ENCODE measurements around the gene CAMTA1. TPM values are rescaled to one million over a fixed set of nuclear protein-coding genes. Genes with fewer than 3 reads are reported as not detected.

Gene CAMTA1
- polyA plus RNA-seq, 1 donor (not counting 4 experiments of a cell fraction or from before 2014, with no cell fraction given): 51.4 TPM

DNA sequence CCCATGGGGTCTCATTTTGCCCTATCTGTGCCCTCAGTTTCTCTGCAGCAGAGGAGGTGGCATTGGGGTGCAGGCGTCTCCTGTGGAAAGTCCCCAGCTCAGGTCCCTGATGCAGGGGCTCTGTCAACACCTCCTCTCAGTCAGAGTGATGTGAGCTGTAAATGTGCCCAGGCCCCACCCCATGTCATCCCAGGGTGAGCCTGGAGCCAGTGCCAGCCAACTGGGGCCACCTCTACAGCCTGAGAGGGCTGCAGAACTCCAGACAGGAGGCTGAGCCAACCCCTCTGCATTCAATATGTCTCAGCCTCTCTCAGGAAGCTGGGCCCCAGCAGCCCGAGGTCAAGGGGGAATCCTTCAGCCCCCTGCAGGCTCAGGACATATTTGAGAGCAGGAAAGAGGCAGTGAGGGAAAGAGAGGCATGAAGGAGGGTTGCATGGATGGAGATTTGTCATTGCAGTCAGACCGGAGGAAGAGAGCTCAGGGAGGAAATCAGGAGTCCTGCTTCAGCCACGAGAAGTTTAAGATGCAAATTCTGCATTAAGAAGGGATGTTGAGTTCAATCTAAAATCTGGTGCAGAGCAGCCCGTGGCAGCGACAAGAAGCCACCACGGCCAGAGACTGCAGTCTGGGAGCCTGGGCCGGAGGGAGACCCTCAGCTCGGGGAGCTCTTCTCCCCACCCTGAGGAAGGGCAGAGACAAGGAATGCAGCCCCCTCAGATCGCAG, 697.7 kb downstream of the CAMTA1 start:
- TF ChIP-seq, protein P1, sequence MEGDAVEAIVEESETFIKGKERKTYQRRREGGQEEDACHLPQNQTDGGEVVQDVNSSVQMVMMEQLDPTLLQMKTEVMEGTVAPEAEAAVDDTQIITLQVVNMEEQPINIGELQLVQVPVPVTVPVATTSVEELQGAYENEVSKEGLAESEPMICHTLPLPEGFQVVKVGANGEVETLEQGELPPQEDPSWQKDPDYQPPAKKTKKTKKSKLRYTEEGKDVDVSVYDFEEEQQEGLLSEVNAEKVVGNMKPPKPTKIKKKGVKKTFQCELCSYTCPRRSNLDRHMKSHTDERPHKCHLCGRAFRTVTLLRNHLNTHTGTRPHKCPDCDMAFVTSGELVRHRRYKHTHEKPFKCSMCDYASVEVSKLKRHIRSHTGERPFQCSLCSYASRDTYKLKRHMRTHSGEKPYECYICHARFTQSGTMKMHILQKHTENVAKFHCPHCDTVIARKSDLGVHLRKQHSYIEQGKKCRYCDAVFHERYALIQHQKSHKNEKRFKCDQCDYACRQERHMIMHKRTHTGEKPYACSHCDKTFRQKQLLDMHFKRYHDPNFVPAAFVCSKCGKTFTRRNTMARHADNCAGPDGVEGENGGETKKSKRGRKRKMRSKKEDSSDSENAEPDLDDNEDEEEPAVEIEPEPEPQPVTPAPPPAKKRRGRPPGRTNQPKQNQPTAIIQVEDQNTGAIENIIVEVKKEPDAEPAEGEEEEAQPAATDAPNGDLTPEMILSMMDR (optimal IDR thresholded peaks at IDR 0.05 in 1 of 3, IDR thresholded peaks at IDR 0.05 in 1 of 3, conservative IDR thresholded peaks at IDR 0.05 in 1 of 3; ENCODE audit: extremely low read depth in 1 of 3, insufficient read depth in 2 of 3, low read length in 3 of 3): no peak
- TF ChIP-seq EZH2 (IDR thresholded peaks at IDR 0.05; ENCODE audit: low read length): no peak
- no peak overlapping the region for H2AFZ ChIP-seq (ENCODE audit: control insufficient read depth, low read length)
- no peak overlapping the region for H3K9ac ChIP-seq (ENCODE audit: control insufficient read depth, extremely low read depth, insufficient read depth, low read length)
- H3K79me2 ChIP-seq (ENCODE audit: control insufficient read depth, insufficient read depth, low read length): no peaks in the 10 kb centered on the region
- H3K27me3 ChIP-seq (ENCODE audit: control insufficient read depth, extremely low read depth, insufficient read depth, low read length): peaks cover 30% of the 10 kb centered on the region
- H3K36me3 ChIP-seq (ENCODE audit: control insufficient read depth in 2 of 2, extremely low read depth in 1 of 2, insufficient read depth in 2 of 2, low read length in 2 of 2): no peaks in the 10 kb centered on the region
- DNase-seq (ENCODE audit: low read depth, low spot score) (no peak), FAIRE-seq (no peak)
- no peak overlapping the region for H3K4me3 ChIP-seq (ENCODE audit: control insufficient read depth in 2 of 3, extremely low read depth in 1 of 3, insufficient read depth in 2 of 3, low read depth in 1 of 3, low read length in 3 of 3)
- dilution Hi-C loops (cut with MboI; ENCODE audit: extremely low pct_ligation_motif_present, low sequenced_read_pairs): no loop called here
- H3K9me1 ChIP-seq (ENCODE audit: control insufficient read depth, extremely low read depth, insufficient read depth, low read length): no peaks in the 10 kb centered on the region
- H4K20me1 ChIP-seq (ENCODE audit: control insufficient read depth, extremely low read depth, insufficient read depth, low read length): no peaks in the 10 kb centered on the region
- no peak overlapping the region for H3K4me2 ChIP-seq (ENCODE audit: control insufficient read depth, extremely low read depth, insufficient read depth, low read depth, low read length)
- no peaks in the 10 kb centered on the region for H3K4me1 ChIP-seq (ENCODE audit: control insufficient read depth, extremely low read depth, insufficient read depth, low read length)
- H3K9me3 ChIP-seq (ENCODE audit: control insufficient read depth, low read depth, low read length): no peaks in the 10 kb centered on the region
- no peak overlapping the region for H3K27ac ChIP-seq (ENCODE audit: control insufficient read depth, insufficient read depth, low read length)

DNA sequence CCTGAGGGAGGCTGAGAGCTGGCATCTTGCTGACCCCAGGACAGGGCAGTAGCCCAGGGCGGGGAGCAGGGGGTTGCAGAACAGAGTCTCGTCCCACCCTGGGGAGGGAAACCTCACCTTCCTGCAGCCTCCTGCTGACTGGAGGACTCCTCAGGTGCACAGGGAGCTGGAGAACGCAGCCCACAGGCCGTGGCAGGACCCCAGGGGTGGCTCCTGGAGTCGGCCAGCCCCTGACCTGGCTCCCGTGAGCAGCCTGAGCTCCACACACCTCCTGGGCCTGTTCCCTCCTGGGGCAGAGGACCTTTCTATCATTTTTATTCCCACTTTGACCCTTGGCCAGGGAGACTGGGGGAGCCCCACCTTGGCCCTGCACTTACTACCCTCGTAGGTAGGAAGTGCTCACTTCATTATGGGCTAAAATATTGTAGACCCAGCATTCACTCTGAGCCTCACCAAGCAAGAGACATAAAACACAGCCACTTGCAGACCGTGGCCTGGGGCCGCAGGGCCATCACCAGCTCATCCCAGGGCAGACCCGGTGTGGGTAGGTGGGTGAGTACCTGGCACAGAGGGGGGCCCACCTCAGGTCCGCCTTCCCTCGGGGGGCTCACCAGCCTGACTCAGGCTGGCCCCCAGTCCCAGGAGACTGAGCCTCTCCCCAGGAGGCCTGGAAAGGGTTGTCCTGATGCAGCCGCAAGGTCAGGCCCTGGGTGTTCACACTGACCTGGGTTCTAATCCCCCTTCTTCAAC, 698.6 kb downstream of the CAMTA1 start:
- no peak overlapping the region for H3K4me3 ChIP-seq (ENCODE audit: control insufficient read depth in 2 of 3, extremely low read depth in 1 of 3, insufficient read depth in 2 of 3, low read depth in 1 of 3, low read length in 3 of 3)
- no peak overlapping the region for H2AFZ ChIP-seq (ENCODE audit: control insufficient read depth, low read length)
- dilution Hi-C loops (cut with MboI; ENCODE audit: extremely low pct_ligation_motif_present, low sequenced_read_pairs): no loop called here
- DNase-seq (ENCODE audit: low read depth, low spot score) (no peak), FAIRE-seq (no peak)
- H3K36me3 ChIP-seq (ENCODE audit: control insufficient read depth in 2 of 2, extremely low read depth in 1 of 2, insufficient read depth in 2 of 2, low read length in 2 of 2): no peaks in the 10 kb centered on the region
- H4K20me1 ChIP-seq (ENCODE audit: control insufficient read depth, extremely low read depth, insufficient read depth, low read length): no peaks in the 10 kb centered on the region
- no peak overlapping the region for H3K27ac ChIP-seq (ENCODE audit: control insufficient read depth, insufficient read depth, low read length)
- H3K4me1 ChIP-seq (ENCODE audit: control insufficient read depth, extremely low read depth, insufficient read depth, low read length): no peaks in the 10 kb centered on the region
- H3K27me3 ChIP-seq (ENCODE audit: control insufficient read depth, extremely low read depth, insufficient read depth, low read length): peaks cover 24% of the 10 kb centered on the region
- H3K4me2 ChIP-seq (ENCODE audit: control insufficient read depth, extremely low read depth, insufficient read depth, low read depth, low read length): no peak overlapping the region
- no peak for TF ChIP-seq EZH2 (IDR thresholded peaks at IDR 0.05; ENCODE audit: low read length)
- TF ChIP-seq, protein P1 (optimal IDR thresholded peaks at IDR 0.05 in 1 of 3, IDR thresholded peaks at IDR 0.05 in 1 of 3, conservative IDR thresholded peaks at IDR 0.05 in 1 of 3; ENCODE audit: extremely low read depth in 1 of 3, insufficient read depth in 2 of 3, low read length in 3 of 3): no peak
- H3K9ac ChIP-seq (ENCODE audit: control insufficient read depth, extremely low read depth, insufficient read depth, low read length): no peak overlapping the region
- H3K79me2 ChIP-seq (ENCODE audit: control insufficient read depth, insufficient read depth, low read length): no peaks in the 10 kb centered on the region
- no peaks in the 10 kb centered on the region for H3K9me1 ChIP-seq (ENCODE audit: control insufficient read depth, extremely low read depth, insufficient read depth, low read length)
- H3K9me3 ChIP-seq (ENCODE audit: control insufficient read depth, low read depth, low read length): no peaks in the 10 kb centered on the region

Measured in keratinocyte (primary cell).